Measurements from ENCODE around the gene MSS51. TPM values are rescaled to one million over a fixed set of nuclear protein-coding genes. Genes with fewer than 3 reads are reported as not detected.

Gene MSS51
- total RNA-seq, 1 experiment from 2014 or later, result 2.1 TPM

DNA sequence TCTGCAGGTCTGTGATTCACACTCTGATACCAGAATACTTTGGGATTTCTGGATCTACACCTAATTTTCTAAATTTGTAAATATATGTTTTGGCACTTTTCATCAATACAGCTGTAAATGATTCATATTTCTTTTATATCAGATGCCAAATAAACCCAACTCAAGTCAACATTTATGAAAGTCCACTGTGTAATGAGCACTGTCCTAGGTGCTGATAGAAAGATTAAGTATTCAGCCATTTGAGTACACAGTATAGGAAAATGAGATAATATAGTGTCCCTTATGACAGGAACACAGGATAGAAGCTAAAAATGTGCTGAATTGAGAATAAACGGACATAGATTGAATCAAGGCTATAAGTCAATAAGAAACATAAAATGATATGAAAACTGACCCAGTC, 25.9 kb downstream of the MSS51 start:
- Mint-ChIP-seq H3K4me1 (ENCODE audit: low read depth, unreplicated experiment) (peaks cover 41% of the 10 kb centered on the region), H3K27me3 (ENCODE audit: insufficient read depth, unreplicated experiment) (no peaks in the 10 kb centered on the region)

DNA sequence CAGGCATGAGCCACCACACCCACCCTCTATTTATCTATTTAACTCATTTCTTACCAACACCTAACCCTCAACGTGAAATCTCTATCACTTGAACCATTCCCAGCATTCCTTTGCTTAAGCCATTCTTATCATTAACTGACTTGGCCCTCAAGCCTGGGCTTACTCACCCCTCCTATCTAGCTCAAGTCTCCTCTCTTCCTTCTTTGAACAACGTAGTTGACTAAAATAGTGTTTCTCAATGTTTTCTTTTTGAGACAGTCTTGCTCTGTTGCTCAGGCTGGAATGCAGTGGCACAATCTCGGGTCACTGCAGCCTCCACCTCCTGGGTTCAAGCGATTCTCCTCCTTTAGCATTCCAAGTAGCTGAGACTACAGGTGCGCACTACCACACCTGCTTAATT, 26.5 kb downstream of the MSS51 start:
- ChIA-PET POLR2A (no interaction called here), CTCF (interaction anchor here (1.2 kb wide), 1 partner anchor 9 kb away, joined by 3 read pairs; no protein-coding TSS in a partner anchor)
- H3K4me1 Mint-ChIP-seq (ENCODE audit: low read depth, unreplicated experiment), result peaks cover 43% of the 10 kb centered on the region
- peaks cover 40% of the 10 kb centered on the region for H3K4me1 ChIP-seq
- no peak overlapping the region for H3K4me3 ChIP-seq (ENCODE audit: low read depth, low read length)
- no peak overlapping the region for H3K4me3 Mint-ChIP-seq (ENCODE audit: unreplicated experiment)
- H3K36me3 ChIP-seq (ENCODE audit: control insufficient read depth, insufficient read depth, low read length), result no peaks in the 10 kb centered on the region
- TF ChIP-seq, protein P1, sequence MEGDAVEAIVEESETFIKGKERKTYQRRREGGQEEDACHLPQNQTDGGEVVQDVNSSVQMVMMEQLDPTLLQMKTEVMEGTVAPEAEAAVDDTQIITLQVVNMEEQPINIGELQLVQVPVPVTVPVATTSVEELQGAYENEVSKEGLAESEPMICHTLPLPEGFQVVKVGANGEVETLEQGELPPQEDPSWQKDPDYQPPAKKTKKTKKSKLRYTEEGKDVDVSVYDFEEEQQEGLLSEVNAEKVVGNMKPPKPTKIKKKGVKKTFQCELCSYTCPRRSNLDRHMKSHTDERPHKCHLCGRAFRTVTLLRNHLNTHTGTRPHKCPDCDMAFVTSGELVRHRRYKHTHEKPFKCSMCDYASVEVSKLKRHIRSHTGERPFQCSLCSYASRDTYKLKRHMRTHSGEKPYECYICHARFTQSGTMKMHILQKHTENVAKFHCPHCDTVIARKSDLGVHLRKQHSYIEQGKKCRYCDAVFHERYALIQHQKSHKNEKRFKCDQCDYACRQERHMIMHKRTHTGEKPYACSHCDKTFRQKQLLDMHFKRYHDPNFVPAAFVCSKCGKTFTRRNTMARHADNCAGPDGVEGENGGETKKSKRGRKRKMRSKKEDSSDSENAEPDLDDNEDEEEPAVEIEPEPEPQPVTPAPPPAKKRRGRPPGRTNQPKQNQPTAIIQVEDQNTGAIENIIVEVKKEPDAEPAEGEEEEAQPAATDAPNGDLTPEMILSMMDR (IDR thresholded peaks at IDR 0.05; ENCODE audit: insufficient read depth in 1 of 2, low read depth in 1 of 2, low read length in 1 of 2, severe bottlenecking in 1 of 2, unreplicated experiment in 1 of 2), result no peak
- H3K36me3 Mint-ChIP-seq (ENCODE audit: insufficient read depth, unreplicated experiment), result peaks cover 32% of the 10 kb centered on the region
- peak in 1 of 2 experiments; percentile 45 for DNase-seq
- H3K27me3 Mint-ChIP-seq (ENCODE audit: insufficient read depth, unreplicated experiment), result no peaks in the 10 kb centered on the region
- H3K27me3 ChIP-seq (replicated peaks; ENCODE audit: control insufficient read depth, insufficient read depth, low read length), result no peaks in the 10 kb centered on the region
- no TSS peak for BruUV-seq (replicated peaks)
- H3K9me3 ChIP-seq, result no peaks in the 10 kb centered on the region
- H3K27ac Mint-ChIP-seq (ENCODE audit: unreplicated experiment), result peak overlapping the region; percentile 33
- intact Hi-C loops (cut with micrococcal nuclease; ENCODE audit: unreplicated experiment), result no loop called here
- no peaks in the 10 kb centered on the region for H3K9me3 Mint-ChIP-seq (ENCODE audit: unreplicated experiment)

More for the DNA sequence above, 25.9 kb downstream of the MSS51 start:
- DNase-seq, result no peak
- ChIA-PET POLR2A (interaction anchor here (0.6 kb wide), 1 partner anchor 50 kb away, joined by 5 read pairs; no protein-coding TSS in a partner anchor), CTCF (interaction anchor here (1.2 kb wide), 1 partner anchor 9 kb away, joined by 3 read pairs; no protein-coding TSS in a partner anchor)
- Histone ChIP-seq H3K36me3 (ENCODE audit: control insufficient read depth, insufficient read depth, low read length) (no peaks in the 10 kb centered on the region), H3K4me3 (ENCODE audit: low read depth, low read length) (no peak overlapping the region), H3K9me3 (no peaks in the 10 kb centered on the region), H3K4me1 (peaks cover 40% of the 10 kb centered on the region), H3K27me3 (replicated peaks; ENCODE audit: control insufficient read depth, insufficient read depth, low read length) (no peaks in the 10 kb centered on the region)
- intact Hi-C loops (cut with micrococcal nuclease; ENCODE audit: unreplicated experiment), result no loop called here
- Mint-ChIP-seq H3K4me3 (ENCODE audit: unreplicated experiment) (no peak overlapping the region), H3K27ac (ENCODE audit: unreplicated experiment) (peak overlapping the region; percentile 31), H3K36me3 (ENCODE audit: insufficient read depth, unreplicated experiment) (peaks cover 32% of the 10 kb centered on the region), H3K9me3 (ENCODE audit: unreplicated experiment) (no peaks in the 10 kb centered on the region)
- TF ChIP-seq, protein P1 (IDR thresholded peaks at IDR 0.05; ENCODE audit: insufficient read depth in 1 of 2, low read depth in 1 of 2, low read length in 1 of 2, severe bottlenecking in 1 of 2, unreplicated experiment in 1 of 2), result no peak
- BruUV-seq (replicated peaks), result no TSS peak

DNA sequence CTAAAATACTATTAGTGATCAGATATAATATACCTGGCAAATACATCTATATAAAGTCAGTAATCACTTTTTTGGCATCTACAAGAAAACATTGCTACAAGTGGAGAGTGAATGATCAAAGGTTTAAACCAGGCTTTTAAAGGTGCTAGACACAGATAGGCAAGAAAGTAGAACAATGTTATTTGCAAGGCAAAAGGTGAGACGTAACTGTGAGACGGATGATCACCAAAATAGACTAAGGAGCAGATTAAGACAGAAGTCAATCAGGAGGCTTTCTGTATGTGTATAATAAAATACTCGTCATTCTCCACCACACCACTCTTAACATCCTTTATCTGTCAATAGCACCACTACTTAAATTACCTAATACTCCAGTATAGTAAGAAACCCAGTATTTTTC, 27.8 kb downstream of the MSS51 start:
- POLR2A ChIA-PET, result no interaction called here
- TF ChIP-seq, protein P1 (IDR thresholded peaks at IDR 0.05; ENCODE audit: insufficient read depth in 1 of 2, low read depth in 1 of 2, low read length in 1 of 2, severe bottlenecking in 1 of 2, unreplicated experiment in 1 of 2), result no peak
- no peak for DNase-seq
- H3K4me1 Mint-ChIP-seq (ENCODE audit: low read depth, unreplicated experiment), result peaks cover 43% of the 10 kb centered on the region
- H3K4me1 ChIP-seq, result peaks cover 40% of the 10 kb centered on the region
- H3K27me3 ChIP-seq (replicated peaks; ENCODE audit: control insufficient read depth, insufficient read depth, low read length), result no peaks in the 10 kb centered on the region
- H3K27ac Mint-ChIP-seq (ENCODE audit: unreplicated experiment), result no peak overlapping the region
- H3K9me3 Mint-ChIP-seq (ENCODE audit: unreplicated experiment), result no peaks in the 10 kb centered on the region
- no peaks in the 10 kb centered on the region for H3K36me3 ChIP-seq (ENCODE audit: control insufficient read depth, insufficient read depth, low read length)
- H3K4me3 Mint-ChIP-seq (ENCODE audit: unreplicated experiment), result no peak overlapping the region
- H3K9me3 ChIP-seq, result no peaks in the 10 kb centered on the region
- H3K36me3 Mint-ChIP-seq (ENCODE audit: insufficient read depth, unreplicated experiment), result peaks cover 34% of the 10 kb centered on the region
- no peak overlapping the region for H3K4me3 ChIP-seq (ENCODE audit: low read depth, low read length)
- H3K27me3 Mint-ChIP-seq (ENCODE audit: insufficient read depth, unreplicated experiment), result no peaks in the 10 kb centered on the region
- no TSS peak for BruUV-seq (replicated peaks)
- intact Hi-C loops (cut with micrococcal nuclease; ENCODE audit: unreplicated experiment), result no loop called here
- CTCF ChIA-PET, result no interaction called here

Measured in Caco-2 (cell line).